ENCODE data around the gene NLK.
A peak's percentile ranks its signal among the peaks of the same experiment; 100 is the strongest.

Gene NLK

DNA sequence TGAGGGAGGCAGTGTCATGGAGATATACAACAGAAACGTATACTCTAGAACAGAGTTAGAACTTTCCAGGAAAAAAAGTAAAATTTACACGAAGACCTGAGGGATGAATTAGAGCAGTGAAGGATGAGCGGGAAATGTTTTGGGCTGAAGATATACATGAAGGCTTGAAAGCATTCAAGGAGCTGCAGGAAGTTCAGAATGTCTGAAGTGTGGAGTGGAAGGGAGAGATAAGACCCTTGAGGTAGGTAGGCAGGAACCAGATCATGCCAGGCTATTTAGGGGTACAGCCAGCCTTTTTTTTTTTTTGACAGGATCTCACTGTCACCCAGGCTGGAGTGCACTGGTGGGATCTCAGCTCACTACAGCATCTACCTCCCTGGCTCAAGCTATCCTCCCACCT, 3.2 kb upstream of the NLK start:
- H3K4me3 ChIP-seq (ENCODE audit: low read depth, low read length): no peak overlapping the region
- no peak for DNase-seq (ENCODE audit: low read depth)
- TF ChIP-seq, protein P1, sequence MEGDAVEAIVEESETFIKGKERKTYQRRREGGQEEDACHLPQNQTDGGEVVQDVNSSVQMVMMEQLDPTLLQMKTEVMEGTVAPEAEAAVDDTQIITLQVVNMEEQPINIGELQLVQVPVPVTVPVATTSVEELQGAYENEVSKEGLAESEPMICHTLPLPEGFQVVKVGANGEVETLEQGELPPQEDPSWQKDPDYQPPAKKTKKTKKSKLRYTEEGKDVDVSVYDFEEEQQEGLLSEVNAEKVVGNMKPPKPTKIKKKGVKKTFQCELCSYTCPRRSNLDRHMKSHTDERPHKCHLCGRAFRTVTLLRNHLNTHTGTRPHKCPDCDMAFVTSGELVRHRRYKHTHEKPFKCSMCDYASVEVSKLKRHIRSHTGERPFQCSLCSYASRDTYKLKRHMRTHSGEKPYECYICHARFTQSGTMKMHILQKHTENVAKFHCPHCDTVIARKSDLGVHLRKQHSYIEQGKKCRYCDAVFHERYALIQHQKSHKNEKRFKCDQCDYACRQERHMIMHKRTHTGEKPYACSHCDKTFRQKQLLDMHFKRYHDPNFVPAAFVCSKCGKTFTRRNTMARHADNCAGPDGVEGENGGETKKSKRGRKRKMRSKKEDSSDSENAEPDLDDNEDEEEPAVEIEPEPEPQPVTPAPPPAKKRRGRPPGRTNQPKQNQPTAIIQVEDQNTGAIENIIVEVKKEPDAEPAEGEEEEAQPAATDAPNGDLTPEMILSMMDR (IDR thresholded peaks at IDR 0.05; ENCODE audit: low read depth, low read length, missing control alignments): no peak

DNA sequence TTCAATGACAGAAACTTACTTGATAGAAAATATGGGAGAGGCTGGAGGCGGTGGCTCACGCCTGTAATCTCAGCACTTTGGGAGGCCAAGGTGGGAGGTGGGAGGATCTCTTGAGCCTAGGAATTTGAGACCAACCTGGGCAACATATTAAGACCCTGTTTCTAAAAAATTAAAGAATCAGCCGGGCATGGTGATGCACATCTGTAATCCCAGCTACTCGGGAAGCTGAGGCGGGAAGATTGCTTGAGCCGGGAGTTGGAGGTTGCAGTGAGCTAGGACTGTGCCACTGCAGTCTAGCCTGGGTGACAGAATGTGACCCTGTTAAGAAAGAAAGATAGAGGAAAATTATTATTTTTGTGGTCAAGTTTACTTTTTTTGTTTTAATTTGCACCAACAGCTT, 2.1 kb upstream of the NLK start:
- H3K4me3 ChIP-seq (ENCODE audit: low read depth, low read length): peak overlapping the region; percentile 38; the same call in 1 of the 2 replicates
- DNase-seq (ENCODE audit: low read depth): no peak
- TF ChIP-seq, protein P1 (IDR thresholded peaks at IDR 0.05; ENCODE audit: low read depth, low read length, missing control alignments): no peak

DNA sequence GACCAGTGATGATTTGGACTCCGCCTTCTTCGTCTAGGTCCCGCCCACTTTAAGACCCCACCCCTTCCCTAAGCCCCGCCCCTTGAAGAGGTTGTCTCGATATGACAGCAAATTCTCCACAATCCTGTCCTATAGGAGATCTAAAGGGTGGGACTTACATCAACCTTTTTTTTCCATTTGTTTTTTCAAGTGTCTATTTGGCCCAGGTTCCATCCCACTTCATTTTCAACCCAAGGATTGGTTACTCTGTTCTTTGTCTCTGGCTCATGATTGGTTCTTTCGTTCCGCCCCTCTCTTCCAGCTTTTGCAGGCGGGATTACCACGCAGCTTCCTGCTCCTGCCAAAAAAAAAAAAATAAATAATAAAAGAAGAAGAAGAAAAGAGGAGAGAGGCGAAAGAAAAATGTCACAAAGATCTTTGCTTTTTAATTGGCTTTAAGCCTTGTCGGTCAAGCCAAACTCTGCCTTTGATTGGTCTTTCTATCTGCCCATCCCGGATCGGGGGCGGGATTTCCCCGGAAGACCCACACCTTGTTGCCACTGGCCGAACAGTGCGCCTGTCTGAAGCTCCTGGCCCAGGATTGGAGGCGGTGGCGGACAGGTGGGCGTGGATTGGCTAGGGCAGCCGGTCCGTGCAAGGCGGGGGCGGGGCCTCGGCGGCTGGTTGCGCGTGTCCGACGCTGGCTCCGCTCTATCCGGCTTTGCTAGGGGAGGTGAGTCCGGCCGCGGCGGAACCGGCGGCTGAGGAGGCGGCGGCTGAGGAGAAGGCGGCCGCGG, 1.2 kb upstream of the NLK start:
- H3K4me3 ChIP-seq (ENCODE audit: low read depth, low read length): peak overlapping the region; percentile 93
- TF ChIP-seq, protein P1 (IDR thresholded peaks at IDR 0.05; ENCODE audit: low read depth, low read length, missing control alignments): no peak
- peak; percentile 98 for DNase-seq (ENCODE audit: low read depth)

DNA sequence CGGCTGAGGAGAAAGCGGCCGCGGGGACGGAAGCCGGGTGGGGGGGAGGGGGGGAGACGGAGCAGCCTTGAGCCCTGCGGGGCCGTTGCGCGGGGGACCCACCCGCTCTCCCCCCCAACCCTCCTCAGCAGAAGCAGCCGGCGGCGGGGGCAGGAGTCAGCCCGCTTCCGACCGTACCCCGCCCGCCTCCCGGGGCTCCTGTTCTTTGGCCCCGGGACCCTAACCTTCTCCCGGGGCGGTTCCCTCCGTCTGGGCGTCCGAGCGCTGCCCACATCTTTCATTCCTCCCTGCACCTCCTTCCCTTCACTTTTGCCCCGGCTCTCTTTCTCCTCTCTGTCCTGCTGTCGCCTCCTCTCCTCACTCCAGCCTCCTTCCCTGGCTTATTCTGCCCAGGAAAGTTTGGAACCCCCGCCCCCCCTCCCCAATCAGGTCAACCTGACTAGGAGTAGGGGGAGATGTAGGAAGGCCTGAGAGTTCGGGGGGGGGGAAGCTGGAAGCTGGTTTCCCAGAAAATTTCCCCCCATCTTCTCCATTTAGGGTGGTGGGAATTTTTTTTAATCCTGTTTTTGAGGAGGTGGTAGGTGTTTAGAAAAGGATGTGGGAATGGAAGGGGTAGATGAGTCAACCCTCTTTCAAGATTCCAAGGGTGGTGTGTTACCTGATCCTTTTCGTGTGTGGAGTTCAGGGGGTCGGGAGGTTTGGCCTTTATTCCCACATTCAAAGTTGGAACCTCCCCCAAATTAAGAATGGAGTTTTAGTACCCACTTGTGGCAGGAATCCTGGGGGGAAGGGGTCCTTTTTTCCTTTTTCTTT, 427 bp upstream of the NLK start:
- H3K4me3 ChIP-seq (ENCODE audit: low read depth, low read length): peak overlapping the region; percentile 93
- no peak for DNase-seq (ENCODE audit: low read depth)
- TF ChIP-seq, protein P1 (IDR thresholded peaks at IDR 0.05; ENCODE audit: low read depth, low read length, missing control alignments): no peak

DNA sequence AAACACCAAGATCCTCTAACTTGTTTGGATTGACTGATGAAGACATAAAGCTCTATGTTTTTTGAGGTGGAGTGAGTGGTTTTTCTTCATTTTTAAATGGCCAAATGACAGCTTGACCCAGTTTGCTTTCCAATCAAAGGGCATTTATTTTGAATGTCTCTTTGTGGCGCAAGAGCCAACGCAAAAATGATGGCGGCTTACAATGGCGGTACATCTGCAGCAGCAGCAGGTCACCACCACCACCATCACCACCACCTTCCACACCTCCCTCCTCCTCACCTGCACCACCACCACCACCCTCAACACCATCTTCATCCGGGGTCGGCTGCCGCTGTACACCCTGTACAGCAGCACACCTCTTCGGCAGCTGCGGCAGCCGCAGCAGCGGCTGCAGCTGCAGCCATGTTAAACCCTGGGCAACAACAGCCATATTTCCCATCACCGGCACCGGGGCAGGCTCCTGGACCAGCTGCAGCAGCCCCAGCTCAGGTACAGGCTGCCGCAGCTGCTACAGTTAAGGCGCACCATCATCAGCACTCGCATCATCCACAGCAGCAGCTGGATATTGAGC, 329 bp downstream of the NLK start:
- TF ChIP-seq, protein P1 (IDR thresholded peaks at IDR 0.05; ENCODE audit: low read depth, low read length, missing control alignments): no peak
- H3K4me3 ChIP-seq (ENCODE audit: low read depth, low read length): peak overlapping the region; percentile 93; the same call in 1 of the 2 replicates
- DNase-seq (ENCODE audit: low read depth): no peak

DNA sequence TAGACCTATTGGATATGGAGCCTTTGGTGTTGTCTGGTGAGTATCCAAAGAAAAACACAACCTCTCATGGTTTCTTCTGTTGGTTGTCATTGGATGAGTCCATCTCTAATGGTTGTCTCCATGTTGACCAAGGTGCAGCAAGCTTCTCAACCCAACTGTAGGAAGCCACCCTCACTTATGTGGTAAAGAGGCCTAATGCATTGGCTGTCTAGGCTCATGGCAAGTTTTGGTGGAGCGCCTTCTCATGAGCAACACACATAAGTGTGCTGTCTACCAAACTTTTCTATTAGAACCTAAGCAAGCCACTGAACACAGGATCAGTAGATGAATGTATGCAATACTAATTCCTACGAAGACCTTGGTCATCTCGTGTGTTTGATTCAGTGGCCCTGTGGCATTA, 819 bp downstream of the NLK start:
- peak overlapping the region; percentile 42 for H3K4me3 ChIP-seq (ENCODE audit: low read depth, low read length)

More for the DNA sequence above, 819 bp downstream of the NLK start:
- no peak for DNase-seq (ENCODE audit: low read depth)
- TF ChIP-seq, protein P1 (IDR thresholded peaks at IDR 0.05; ENCODE audit: low read depth, low read length, missing control alignments): no peak

All from GM12864 (cell line).